AG04449 (cell line): ENCODE data around the gene PEAK1.

Source experiments
- CTCF ChIA-PET: fragments of 350-600 bp; formaldehyde crosslinking; extraction: SDS; loops from one replicate; lab custom pipeline; 2021; ENCODE audit warnings: antibody characterized with exemption; lab: Yijun Ruan, JAX
- POLR2A ChIA-PET: fragments of 400-600, 350-600 bp; formaldehyde crosslinking; extraction: SDS; loops from one replicate; lab custom pipeline; 2020; ENCODE audit warnings: antibody characterized with exemption, inconsistent platforms; lab: Yijun Ruan, JAX
- DNase-seq: peaks from one replicate; pipeline ENCODE4 v3.0.0-alpha.2; 2010; ENCODE audit warnings: low read depth, low spot score
- H3K4me3 ChIP-seq: 2 replicates; pipeline ENCODE4 v1.5.1; 2011; ENCODE audit warnings: low read depth, mild to moderate bottlenecking, control low read depth, low read length
- TF ChIP-seq, protein P1 (sequence below): IDR thresholded peaks from one replicate; pipeline ENCODE4 v1.5.1; 2011; ENCODE audit warnings: mild to moderate bottlenecking, moderate library complexity, low read length, control low read depth, inconsistent platforms; ENCODE audit not compliant: insufficient read depth; ENCODE audit errors: missing control alignments

Gene PEAK1

DNA sequence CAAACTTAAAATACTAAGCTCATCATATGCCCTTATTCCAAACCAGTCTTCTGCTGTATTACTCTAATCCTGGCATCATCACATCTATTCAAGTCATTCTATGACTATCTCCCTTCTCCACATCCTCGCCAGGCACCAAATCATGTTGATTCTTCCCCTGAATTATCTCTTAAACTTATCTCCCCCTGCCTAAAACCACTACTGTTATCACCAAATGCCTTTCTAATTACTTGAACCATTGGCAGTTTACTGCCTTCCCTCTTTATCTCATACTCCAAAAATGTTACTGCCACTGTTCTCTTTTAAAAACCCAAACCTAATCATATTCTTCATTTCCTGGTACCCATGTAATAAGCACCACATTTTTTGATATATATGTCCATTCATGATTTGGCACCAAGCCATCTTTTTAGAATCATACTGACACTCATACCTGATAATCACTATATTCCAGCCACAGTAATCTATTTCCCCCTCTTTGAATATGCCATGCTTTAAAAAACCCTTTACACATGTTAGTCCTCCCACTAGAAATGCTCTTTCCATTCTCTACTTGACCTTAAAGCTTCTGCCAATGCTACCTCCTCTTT is 126.8 kb downstream of the PEAK1 start:
- TF ChIP-seq, protein P1, sequence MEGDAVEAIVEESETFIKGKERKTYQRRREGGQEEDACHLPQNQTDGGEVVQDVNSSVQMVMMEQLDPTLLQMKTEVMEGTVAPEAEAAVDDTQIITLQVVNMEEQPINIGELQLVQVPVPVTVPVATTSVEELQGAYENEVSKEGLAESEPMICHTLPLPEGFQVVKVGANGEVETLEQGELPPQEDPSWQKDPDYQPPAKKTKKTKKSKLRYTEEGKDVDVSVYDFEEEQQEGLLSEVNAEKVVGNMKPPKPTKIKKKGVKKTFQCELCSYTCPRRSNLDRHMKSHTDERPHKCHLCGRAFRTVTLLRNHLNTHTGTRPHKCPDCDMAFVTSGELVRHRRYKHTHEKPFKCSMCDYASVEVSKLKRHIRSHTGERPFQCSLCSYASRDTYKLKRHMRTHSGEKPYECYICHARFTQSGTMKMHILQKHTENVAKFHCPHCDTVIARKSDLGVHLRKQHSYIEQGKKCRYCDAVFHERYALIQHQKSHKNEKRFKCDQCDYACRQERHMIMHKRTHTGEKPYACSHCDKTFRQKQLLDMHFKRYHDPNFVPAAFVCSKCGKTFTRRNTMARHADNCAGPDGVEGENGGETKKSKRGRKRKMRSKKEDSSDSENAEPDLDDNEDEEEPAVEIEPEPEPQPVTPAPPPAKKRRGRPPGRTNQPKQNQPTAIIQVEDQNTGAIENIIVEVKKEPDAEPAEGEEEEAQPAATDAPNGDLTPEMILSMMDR, result no peak
- ChIA-PET CTCF (interaction anchor here (0.8 kb wide), 1 partner anchor 250 kb away, joined by 3 read pairs; no protein-coding TSS in a partner anchor), POLR2A (no interaction called here)
- DNase-seq, result no peak
- no peak overlapping the region for H3K4me3 ChIP-seq

DNA sequence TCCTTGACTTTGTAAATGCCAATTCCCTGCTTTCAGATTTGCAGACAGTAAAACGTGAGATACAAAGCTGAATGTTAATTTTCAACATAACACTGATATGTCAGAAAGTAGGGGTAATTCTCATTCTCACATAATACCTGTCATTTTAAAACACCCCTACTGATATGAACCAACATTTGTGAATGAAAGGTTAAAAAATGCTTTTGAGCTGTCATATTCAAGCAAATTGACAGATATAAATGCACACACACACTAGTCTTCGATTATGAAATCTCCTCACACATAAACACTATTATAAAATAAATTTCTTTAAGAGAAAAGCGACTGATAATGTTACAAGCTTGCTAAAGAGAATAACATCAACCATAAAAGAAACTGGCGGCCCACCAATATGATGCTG is 128.8 kb downstream of the PEAK1 start:
- ChIA-PET CTCF (no interaction called here), POLR2A (interaction anchor here (0.6 kb wide), 1 partner anchor 7 kb away, joined by 3 read pairs; no protein-coding TSS in a partner anchor)
- no peak overlapping the region for H3K4me3 ChIP-seq
- TF ChIP-seq, protein P1, result no peak
- DNase-seq, result no peak

DNA sequence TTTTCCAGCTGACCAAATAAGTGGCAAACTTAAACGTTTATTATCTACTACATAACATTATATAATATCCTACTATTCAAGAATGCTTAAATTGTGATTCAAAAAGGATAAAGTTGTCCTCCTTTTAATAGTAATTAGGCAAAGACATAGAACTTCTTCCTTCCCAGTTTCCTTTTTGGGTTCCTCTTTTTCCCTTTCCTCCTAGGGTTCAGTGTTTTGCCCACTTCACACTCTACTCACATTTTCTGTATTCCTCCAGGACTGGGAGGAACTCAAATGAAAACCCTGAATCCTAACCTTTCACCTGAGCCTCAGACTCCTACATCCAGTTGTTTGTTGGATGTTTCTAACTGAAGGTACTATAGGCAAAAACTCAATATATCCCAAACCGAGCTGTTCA is 132.5 kb downstream of the PEAK1 start:
- CTCF ChIA-PET, result no interaction called here
- DNase-seq, result no peak
- TF ChIP-seq, protein P1, result no peak
- POLR2A ChIA-PET, result no interaction called here
- no peak overlapping the region for H3K4me3 ChIP-seq

DNA sequence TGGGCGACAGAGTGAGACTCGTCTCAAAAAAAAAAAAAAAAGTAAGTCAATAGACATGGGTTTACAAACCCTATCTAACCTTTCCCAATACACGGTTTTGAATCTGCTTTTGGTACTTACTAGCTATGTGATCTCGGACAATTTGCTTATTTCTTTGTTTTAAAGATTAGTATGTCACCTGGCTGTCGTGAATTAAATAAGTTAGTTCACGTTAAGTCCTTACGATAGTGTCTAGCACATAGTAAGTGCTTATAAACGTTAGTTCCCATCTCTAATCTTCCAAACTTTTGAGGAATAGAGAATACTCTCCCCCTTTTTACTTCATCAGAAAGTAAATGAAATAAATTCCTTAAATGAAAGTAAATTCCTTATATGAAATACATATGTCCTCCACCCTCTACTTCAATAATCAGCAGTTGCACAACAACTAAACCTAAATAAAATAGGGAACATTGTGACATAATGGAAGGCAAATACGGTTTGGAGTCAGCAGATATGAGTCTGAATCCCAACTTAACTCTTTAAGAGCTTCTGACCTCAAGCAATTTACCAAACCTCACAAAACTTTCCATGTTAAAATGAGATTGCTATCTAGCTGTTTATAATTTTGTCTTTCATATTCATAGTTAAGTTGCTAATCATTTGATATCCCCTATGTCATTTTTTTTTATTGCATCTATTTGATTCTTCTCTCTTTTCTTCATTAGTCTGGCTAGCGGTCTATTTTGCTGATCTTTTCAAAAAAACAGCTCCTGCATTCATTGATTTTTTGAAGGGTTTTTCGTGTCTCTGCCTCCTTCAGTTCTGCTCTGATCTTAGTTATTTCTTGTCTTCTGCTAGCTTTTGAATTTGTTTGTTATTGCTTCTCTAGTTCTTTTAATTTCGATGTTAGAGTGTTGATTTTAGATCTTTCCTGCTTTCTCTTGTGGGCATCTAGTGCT is 134.6 kb downstream of the PEAK1 start:
- DNase-seq, result no peak
- CTCF ChIA-PET, result interaction anchor here (2.4 kb wide), 1 partner anchor 258 kb away, joined by 13 read pairs; no protein-coding TSS in a partner anchor
- H3K4me3 ChIP-seq, result no peak overlapping the region
- TF ChIP-seq, protein P1, result no peak
- POLR2A ChIA-PET, result no interaction called here

DNA sequence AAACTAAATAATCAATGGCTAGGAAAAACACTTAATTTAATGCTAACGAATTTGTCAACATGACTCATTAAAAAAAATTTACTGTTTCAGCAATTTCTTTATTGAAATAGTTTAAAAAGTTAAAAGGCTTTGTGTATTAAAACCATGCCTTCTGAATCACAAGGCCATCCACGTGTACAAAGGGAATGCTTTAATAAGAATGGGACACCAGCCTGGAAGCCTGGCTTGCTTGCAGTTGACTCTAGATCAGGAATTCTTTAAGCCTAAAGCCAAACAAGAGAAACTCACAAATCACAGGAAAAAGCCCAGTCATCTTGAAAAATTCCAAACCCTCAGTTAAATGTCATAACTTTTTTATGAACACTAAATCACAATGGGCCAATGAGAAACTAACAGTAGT is 137.6 kb downstream of the PEAK1 start:
- POLR2A ChIA-PET, result no interaction called here
- TF ChIP-seq, protein P1, result no peak
- CTCF ChIA-PET, result interaction anchor here (2.4 kb wide), 1 partner anchor 261 kb away, joined by 13 read pairs; no protein-coding TSS in a partner anchor
- DNase-seq, result peak; percentile 73
- no peak overlapping the region for H3K4me3 ChIP-seq

DNA sequence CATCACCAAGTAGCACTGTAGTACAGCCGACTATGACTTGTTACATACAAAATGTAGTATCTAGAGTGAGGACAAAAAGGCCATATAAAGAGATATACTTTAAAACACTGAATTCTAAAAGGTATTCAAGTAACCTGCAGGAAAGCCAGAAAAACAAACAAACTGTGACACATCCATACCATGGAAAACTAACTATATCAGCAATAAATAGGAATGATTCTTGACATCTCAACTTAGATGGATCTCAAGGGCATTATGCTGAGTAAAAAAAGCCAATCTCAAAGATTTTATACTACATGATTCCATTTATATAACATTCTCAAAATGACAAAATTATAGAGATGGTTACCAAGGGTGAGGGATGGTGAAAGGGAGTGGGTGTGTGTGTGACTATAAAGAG is 143.0 kb downstream of the PEAK1 start:
- ChIA-PET POLR2A (no interaction called here), CTCF (no interaction called here)
- no peak for DNase-seq
- no peak overlapping the region for H3K4me3 ChIP-seq
- TF ChIP-seq, protein P1, result no peak
